Endometrial microvascular endothelial cells (primary cell): ENCODE results near the gene TICAM2. TPM values are rescaled to one million over a fixed set of nuclear protein-coding genes. Genes with fewer than 3 reads are reported as not detected.
"Not testable (repeated sequence)": the region's sequence is repeated elsewhere in the genome, so short reads cannot be mapped to it uniquely, and the experiment has no call there.

ENCODE experiments used
- in situ Hi-C: cut with HindIII; loops from 2 replicates; pipeline ENCODE4 v1.10.0; 2017; ENCODE audit warnings: low sequenced_read_pairs, low pct_unique_long_range_greater_than_20kb; ENCODE audit errors: inconsistent ontology term
- total RNA-seq: library from RNA; depleted of rRNA; stranded (reverse); fragments of >200 nt; gene quantifications from one replicate; pipeline ENCODE4 v1.2.3, GENCODE V29; 2015; ENCODE audit errors: inconsistent ontology term

Gene TICAM2, protein sequence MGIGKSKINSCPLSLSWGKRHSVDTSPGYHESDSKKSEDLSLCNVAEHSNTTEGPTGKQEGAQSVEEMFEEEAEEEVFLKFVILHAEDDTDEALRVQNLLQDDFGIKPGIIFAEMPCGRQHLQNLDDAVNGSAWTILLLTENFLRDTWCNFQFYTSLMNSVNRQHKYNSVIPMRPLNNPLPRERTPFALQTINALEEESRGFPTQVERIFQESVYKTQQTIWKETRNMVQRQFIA
- total RNA-seq = 2.0 TPM

DNA sequence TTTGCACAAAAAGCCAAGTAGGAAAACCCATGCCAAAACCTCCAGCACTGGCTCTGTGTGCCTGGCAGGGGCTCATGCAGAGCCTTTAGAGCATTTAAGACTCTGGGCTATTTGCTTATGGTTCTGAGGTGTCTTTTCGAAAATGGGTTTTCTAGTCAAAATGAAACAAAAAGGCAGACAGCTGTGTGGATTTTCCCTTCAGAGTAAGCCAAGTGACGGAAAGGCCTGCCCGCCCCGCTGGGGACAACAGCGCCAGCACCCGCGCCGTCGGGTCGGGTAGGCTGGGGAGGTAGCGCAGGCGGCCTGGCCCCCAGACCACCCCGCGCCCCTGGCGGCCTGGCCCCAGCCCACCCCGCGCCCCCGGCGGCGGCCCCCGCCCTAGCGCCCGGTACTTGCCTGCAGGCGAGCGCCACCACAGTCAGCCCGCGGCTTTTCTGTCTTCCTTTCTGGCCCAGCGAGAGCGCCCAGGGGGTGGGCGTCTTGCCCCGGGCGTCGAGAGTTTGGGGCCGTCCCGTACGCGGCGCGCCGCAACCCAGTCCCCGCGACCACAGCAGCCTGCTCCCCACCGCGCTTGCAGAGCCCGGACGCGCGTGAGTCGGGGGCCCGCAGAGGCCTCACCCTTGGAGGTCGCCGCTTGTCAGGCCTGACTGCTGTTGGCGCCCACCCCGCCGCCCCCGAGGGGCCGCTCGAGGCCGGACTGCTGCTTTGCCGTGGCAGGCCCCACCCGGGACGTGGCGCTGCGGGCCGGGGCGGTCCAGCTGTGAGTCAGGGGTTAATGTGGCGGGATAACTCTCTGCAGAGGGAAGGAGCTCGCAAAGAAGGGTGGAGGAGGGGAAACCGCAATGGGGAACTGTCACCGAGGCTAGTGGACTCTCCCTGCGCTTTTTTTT is at the start of gene TICAM2:
TICAM2 (minus strand) TSS at position 779 of the 890 bp plus-strand sequence. CDS start 21,223 bp downstream, outside the sequence.
- in situ Hi-C loops = no loop called here

DNA sequence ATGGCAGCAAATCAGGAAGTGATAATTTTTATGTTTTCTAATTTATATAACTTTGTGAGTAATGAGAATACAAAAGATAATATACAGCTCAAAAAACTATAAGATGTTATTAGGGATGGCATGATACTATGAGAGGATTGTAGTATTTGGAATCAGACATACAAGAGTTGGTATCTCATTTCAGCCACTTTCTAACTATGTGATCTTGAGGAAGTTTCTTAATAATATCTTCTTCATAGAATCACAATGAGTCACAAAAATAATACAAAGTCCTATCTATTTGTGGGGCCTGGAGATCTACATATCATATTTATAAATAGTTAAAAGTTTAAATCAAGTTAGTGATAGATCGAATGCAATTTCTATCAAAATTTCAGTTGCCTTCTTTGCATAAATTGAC is 47.3 kb upstream of the TICAM2 start:
- in situ Hi-C loops = no loop called here

DNA sequence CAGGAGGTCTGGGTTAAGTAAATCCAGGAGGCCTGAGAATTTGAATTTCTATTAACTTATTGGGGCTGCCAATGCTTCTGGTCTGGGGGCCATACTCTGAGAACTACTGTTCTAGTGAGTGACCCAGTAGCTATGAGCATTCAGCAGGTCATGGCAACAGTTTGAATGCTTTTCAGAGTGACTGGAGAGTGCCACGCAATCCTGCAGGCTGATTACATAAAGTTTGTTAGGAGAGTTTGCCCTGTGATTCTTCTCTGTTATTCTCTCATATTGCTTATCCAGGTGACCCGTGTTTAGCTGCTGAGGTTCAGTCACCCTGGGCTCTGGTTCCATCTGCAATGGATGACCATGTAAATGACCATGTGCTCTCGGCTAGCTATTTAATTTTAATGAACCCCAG is 45.8 kb upstream of the TICAM2 start:
- in situ Hi-C loops = no loop called here

DNA sequence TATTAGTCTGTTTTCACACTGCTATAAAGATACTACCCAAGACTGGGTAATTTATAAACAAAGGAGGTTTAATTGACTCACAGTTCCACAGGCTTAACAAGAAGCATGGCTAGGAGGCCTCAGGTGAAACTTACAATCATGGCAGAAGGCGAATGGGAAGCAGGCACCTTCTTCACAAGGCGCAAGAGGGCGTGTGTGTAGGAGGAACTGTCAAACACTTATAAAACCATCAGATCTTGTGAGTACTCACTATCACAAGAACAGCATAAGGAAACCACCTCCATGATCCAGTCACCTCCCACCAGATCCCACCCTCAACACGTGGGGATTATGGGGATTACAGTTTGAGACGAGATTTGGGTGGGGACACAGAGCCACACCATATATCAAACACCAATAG is 43.1 kb upstream of the TICAM2 start:
- in situ Hi-C loops = not testable (repeated sequence)

DNA sequence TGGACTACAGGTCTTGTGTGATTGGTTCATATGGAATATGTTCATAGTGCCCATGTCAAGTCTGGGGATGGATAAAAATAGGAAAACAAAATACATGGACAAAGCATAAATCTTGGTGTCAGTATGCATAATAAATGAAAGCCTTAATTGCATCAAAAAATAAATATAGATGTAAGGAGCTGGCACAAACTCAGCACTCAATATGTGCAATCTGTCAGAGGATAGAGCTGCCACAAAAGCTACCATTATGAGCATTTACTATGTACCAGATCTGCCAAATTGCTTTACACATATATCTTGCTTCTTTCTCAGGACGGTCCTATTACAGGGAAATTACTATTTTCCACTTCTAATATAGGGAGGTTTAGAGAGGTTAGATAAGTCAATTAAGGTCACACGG is 41.8 kb upstream of the TICAM2 start:
- in situ Hi-C loops = no loop called here

DNA sequence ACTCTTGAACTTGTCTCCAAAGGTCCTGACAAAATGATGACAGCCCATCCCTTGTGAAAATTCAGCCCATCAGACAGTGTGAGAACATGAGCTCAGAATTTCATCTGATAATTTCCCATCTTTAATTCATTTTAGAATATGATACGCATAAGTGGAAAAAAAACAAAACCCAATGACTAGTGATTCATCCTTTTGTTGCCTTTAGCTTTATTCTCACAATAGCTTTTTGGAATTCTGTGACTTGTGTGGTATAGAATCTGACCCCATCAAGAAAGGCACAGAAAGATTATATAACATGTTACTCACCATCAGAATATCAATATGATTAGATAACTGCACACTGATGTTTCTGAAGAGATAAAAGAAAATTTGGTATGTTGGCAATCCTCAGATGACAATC is 39.7 kb upstream of the TICAM2 start:
- in situ Hi-C loops = no loop called here

DNA sequence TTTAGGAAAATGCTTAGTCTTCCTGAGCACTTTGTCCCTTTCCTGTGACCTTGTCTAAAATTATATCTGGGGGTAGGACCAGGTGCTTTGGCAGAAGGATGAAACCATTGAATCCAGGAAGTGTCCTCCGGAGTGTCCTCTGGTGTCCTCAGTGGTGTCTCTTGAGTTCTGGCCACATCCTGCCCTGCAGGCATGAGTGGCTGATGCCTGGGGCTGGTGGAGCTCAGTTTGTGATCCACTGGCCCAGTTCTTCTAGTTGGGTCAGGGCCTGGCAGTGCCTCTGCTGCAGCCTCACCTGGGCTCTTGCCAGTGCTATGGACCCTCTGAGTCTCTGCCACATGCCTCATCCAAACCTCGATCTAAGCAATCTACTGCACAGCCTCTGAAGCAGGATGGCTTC is 38.0 kb upstream of the TICAM2 start:
- in situ Hi-C loops = no loop called here

DNA sequence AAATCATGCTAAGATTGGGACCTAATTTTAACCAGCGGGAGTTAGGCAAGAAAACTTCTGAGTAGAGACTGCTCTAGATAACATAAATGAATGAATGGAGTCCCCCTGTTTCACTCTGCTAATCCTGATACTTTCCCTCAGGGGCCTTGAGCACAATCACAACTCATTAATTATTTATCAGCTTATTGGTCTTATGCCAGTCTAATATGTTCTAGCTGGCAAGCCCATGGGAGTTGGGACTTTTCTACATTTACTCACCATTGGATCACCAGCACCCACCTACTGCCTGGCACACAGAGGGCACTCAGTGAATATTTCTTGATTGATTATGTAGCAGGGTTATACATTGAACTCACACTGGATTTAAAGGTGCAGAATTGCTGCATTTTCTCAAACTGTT is 37.1 kb upstream of the TICAM2 start:
- in situ Hi-C loops = no loop called here

DNA sequence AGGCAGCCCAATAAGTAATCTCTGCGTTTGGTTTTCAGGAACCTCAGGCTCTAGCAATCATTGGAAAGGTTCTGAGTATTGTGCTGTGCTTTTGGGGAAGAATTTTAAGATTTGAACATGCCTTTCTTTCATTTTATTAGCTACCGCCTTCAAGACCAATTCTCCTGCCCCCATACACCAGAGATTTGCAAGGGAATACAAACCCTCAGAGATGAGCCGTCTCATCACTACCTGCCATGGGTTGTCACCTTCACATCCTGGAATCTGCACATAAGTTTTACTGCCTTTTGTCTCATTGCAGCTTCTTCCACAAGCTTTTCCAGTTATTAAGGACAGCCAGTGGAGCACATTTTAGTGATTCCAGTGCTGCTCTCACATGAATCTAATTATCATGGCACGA is 35.2 kb upstream of the TICAM2 start:
- in situ Hi-C loops = no loop called here

DNA sequence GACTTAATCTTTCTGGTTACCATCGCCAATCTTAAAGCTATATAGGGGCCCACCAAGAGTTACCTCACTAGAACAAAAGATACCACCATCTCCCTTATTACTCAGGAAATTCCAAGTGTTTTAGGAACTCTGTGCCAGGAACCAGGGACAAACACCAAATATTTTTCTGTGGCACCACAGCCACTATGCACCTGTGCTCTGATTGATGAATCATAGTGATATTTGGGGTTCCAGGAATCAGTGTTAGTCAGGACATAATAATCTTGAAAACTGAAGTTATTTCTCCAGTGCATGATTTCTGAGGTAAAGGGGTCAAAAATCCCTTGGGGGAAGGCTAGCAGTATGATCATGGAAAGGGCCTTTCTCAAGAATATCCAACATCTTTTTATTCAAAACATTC is 33.7 kb upstream of the TICAM2 start:
- in situ Hi-C loops = no loop called here

DNA sequence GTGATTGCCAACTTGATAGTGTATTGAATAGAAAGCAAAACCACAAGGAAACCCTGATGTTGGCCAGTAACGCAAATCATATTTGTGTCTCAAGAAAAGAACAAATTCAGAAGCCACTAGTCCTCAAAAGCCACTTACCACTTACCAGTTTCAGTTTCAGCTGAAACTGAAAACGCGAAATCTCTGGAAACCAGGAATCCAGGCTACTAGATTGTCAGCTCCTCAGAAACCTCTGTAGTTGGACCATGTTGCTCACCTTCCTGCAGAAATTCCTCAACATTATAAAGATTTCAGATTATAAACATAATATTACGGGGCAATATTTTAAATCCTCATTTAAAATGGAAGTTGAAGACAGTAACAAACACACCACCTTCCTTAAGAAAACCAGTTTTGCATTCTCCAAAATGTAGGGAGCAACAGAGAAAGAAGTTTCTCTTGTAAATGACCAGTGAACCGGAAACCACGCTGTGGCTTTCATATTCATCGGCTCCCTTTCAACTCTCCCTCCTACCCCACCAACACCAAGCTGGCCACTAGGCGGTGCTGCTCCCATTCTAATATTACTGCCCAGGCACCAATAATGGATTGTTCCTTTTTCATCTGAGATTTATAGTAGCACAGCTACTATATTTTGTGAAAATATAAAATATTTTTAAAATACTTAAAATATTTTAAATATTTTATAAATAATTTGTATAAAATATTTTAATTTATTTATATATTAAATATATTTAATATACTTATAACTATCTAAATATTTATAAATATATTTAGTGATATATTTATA is 32.3 kb upstream of the TICAM2 start:
- in situ Hi-C loops = no loop called here

DNA sequence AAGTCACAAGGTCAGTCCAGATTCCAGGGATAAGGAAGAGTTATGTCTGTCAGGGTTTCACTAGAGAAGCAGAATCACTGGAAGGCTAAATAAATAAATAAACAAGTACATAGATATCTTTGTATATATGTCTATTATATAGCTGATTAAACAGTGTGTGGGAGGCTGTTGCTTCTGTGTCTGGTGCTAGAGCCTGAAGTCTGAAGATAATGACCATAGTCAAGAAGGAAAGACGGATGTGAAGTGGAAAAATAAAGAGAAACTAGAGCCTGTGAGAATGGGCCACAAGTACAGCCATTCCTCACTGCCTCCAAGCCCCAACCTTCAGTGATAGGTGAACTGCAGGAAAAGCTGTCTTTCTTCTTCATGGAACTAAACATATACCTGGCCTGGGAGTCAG is 27.6 kb upstream of the TICAM2 start:
- in situ Hi-C loops = no loop called here

DNA sequence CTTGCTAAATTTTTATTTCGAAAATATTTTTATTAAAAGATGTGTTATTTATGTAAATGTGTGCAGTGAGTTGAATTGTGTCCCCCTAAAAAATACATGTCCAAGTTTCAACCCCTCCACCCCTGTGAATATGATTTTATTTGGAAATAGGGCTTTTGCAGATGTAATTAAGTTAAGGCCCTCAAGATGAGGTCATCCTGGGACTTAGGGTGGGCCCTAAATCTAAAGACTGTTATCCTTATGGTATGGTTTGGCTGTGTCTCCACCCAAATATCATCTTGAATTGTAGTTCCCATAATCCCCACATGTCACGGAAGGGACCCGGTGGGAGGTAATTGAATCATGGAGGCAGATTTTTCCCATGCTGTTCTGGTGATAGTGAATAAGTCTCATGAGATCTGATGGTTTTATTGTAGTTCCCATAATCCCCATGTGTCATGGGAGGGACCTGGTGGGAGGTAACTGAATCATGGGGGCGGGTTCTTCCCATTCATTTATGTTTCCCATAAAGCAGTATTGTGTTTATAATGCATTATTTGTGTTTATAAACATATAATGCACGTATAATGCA is 25.1 kb upstream of the TICAM2 start:
- in situ Hi-C loops = no loop called here

DNA sequence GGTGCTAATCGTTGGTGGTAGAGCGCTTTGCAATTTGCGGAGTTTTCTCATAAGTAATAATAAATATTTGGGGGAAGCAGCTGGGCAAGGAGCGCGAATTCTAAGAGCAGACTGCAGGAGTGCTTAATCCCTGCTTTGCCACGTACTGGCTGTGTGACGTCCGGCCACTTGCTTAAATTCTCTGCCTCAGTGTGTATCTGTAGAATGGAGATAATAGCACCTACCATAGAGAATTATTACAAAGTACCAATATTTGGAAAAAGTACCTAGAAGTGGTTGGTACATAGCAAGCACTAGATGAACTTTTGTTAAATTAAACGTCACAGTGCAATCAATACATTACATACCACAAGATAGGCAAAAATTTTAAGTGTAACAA is 24.2 kb upstream of the TICAM2 start:
- in situ Hi-C loops = no loop called here

DNA sequence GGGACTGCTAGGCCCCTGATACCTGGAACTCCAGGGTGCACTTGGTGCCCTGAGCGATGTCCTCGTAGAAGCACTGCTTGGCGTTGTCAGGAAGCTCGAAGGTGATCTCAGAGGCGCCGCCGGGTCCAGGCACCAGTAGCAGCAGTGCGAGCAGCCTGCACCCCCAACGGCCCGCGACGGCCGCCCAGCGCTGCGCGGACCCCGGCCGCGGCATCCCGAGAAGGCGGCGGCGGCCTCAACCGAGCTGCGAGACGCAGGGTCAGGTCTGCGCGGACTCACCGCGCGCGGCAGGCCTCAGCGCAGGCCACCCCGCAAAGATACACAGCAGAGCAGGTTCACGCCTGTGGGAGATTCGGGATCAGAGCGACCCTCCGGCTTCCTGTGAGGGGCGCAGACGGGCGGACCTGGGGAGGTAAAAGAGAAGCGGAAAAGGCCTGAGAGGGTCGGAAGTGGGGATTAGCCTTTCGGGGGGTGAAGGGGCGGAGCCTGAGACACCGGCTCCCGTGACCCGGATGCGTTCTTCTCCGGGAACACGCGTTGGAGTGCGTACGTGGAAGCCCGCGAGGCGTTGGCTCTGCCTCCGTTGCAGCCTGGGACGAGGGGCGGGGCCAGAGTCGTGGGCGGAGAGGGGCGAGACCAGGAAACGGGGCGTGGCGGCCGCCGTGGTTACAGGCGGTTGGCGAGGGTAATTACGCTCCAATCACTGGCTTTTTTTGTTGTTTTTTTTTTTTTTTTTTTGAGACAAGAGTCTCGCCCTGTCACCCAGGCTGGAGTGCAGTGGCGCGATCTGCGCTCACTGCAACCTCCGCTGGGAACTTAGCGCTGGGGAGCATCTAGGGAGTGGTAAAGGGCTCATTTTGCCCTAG is 23.5 kb upstream of the TICAM2 start, which contains the start of gene TMED7:
TMED7 (minus strand) TSS at position 458 of the 866 bp plus-strand sequence; CDS start at position 214, 244 bp downstream.
- in situ Hi-C loops = no loop called here

DNA sequence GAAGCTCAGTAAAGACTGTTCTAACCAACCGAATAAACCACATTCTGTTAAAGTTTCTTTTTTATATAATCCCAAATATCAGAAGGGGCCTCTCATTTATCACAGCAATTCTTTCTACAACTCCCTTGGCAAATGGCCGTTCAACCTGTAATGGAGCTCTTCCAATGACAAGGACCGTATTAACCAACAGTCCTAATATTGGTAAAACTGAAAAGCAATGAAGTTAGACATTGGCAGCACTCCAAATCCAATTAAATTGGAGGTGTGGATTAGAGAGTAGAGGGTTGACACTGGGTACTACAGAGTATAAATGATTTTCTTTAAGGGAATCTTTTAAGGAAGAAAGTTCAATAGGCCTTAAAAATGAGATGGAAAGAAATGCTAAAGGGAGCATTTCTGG is 22.7 kb upstream of the TICAM2 start:
- in situ Hi-C loops = no loop called here

DNA sequence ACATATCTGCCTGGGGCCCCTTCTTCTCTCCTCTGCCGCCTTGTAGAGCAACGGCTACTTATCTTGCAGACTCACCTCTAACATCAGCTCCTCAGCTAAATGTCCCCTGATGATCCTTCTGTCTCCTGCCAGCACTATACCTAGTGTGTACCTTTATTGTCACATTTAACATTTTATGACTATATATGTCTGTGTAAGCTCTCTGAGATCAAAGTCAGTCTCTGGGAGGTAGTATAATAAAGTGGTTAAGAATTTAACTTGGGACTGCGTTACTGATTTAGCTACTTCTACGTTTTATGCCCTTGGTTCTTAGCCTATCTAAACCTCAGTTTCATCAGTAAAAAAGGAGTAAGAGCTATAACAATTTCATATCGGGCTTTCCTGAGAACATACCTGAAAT is 21.4 kb upstream of the TICAM2 start:
- in situ Hi-C loops = no loop called here

DNA sequence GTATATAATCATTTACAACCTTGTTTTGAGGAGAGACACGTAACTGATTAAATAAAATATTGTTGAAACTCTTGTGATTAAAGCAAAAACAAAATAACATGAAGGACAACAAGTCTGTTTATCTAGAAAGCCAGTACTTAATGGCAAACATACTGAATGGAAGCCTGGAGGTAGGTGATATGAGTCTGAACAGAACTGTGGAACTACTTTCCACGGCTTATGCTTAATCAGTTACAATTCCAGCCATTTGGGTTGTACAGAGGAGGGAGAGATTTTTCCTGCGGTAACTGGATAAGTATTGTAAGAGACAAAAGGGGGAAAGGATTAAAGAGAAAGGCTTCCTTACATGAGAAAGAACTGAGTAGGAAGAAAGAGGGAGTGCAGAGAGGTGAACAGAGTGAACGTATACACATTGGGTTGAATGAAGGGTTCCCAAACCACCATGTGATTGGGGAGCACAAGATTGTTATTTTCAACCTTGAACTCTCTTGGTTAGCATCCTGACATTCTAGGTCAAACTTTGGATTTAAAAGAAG is 19.2 kb upstream of the TICAM2 start:
- in situ Hi-C loops = no loop called here
